ENCODE results near the gene MYLK4.

MYLK4 gene

GRCh38 chr6:2754911-2755310, 4.2 kb upstream of the MYLK4 start:
- DNase-seq = no peak

GRCh38 chr6:2754393-2754792, 3.7 kb upstream of the MYLK4 start:
- no peak for DNase-seq

- no peak for DNase-seq
Measured at GRCh38 chr6:2753743-2754142, 3.0 kb upstream of the MYLK4 start.

- no peak for DNase-seq
Measured at GRCh38 chr6:2753110-2753489, 2.4 kb upstream of the MYLK4 start.

- no peak for DNase-seq
Measured at GRCh38 chr6:2752477-2753109, 1.9 kb upstream of the MYLK4 start.

- no peak for DNase-seq
Measured at GRCh38 chr6:2751871-2752270, 1.1 kb upstream of the MYLK4 start.

- DNase-seq = no peak
Measured at GRCh38 chr6:2749969-2750600, 637 bp downstream of the MYLK4 start.

- no peak for DNase-seq
Measured at GRCh38 chr6:2748183-2748582, 2.5 kb downstream of the MYLK4 start.

GRCh38 chr6:2746557-2747061, 4.1 kb downstream of the MYLK4 start:
- DNase-seq = no peak

GRCh38 chr6:2745246-2745645, 5.5 kb downstream of the MYLK4 start:
- DNase-seq = no peak

- DNase-seq = no peak
Measured at GRCh38 chr6:2744778-2745177, 5.9 kb downstream of the MYLK4 start.

GRCh38 chr6:2744209-2744771, 6.4 kb downstream of the MYLK4 start:
- DNase-seq = no peak

- DNase-seq = no peak
Measured at GRCh38 chr6:2743280-2744208, 7.2 kb downstream of the MYLK4 start.

GRCh38 chr6:2741756-2742155, 9.0 kb downstream of the MYLK4 start:
- no peak for DNase-seq

- DNase-seq = no peak
Measured at GRCh38 chr6:2740581-2740980, 10.1 kb downstream of the MYLK4 start.

GRCh38 chr6:2739335-2739734, 11.4 kb downstream of the MYLK4 start:
- DNase-seq = no peak

- no peak for DNase-seq
Measured at GRCh38 chr6:2738373-2738979, 12.2 kb downstream of the MYLK4 start.

GRCh38 chr6:2737885-2738284, 12.8 kb downstream of the MYLK4 start:
- no peak for DNase-seq

- DNase-seq = no peak
Measured at GRCh38 chr6:2734488-2735166, 16.1 kb downstream of the MYLK4 start.

- no peak for DNase-seq
Measured at GRCh38 chr6:2733736-2734480, 16.8 kb downstream of the MYLK4 start.

GRCh38 chr6:2733324-2733723, 17.4 kb downstream of the MYLK4 start:
- DNase-seq = no peak

Measured in cortex of kidney (tissue), 1 donor.